ENCODE data around the gene PDE3A.

DNA sequence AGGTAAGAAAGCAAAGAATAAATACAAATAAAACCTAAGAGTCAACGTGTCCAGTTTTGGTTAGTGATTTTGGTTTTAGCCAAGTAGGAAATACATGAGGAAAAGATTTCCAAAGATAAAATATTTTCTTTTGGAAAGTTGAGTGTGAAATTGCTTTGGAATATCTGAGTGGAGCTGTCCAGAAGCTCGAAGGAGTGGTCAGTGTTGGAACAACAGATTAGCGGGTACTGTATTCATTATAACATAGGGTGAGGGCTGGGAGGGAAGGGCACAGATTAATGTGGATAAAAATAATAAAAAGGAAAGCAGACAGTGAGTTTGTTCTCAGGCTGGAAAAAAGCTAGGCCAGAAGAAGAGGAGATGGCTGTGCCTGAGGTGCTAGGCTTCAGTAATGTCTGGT, 225.3 kb downstream of the PDE3A start:
- TF ChIP-seq POLR2A (IDR thresholded peaks at IDR 0.05) = no peak
- TF ChIP-seq, protein P1, sequence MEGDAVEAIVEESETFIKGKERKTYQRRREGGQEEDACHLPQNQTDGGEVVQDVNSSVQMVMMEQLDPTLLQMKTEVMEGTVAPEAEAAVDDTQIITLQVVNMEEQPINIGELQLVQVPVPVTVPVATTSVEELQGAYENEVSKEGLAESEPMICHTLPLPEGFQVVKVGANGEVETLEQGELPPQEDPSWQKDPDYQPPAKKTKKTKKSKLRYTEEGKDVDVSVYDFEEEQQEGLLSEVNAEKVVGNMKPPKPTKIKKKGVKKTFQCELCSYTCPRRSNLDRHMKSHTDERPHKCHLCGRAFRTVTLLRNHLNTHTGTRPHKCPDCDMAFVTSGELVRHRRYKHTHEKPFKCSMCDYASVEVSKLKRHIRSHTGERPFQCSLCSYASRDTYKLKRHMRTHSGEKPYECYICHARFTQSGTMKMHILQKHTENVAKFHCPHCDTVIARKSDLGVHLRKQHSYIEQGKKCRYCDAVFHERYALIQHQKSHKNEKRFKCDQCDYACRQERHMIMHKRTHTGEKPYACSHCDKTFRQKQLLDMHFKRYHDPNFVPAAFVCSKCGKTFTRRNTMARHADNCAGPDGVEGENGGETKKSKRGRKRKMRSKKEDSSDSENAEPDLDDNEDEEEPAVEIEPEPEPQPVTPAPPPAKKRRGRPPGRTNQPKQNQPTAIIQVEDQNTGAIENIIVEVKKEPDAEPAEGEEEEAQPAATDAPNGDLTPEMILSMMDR (IDR thresholded peaks at IDR 0.05) = no peak

All from transverse colon (tissue), 3 donors.